ENCODE data around the gene SERPINE1. TPM values are rescaled to one million over a fixed set of nuclear protein-coding genes. Genes with fewer than 3 reads are reported as not detected.

Gene SERPINE1
- total and polyA plus RNA-seq, 2 of the 8 experiments (the other 6 are each of a cell fraction or from before 2014, with no cell fraction given) = 3.7 to 5.6 TPM

DNA sequence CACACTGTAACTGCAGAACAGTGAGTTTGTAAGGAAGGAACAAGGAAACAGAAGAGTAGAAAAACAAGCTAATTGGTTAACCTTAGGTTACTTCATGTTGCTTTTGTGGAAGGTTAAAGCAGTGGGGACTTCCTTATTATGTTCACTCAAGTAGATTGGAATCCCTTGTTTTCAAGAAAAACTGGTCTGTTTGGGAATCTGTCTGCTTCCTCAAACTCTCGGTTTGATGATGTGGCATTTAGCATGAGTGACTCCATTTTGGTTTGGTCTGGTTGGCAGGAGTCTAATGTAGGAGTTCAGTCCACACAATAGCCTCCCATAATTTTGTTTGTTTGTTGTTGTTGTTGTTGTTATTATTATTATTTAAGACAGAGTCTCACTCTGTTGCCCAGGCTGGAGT lies 45.5 kb upstream of the SERPINE1 start (continued):
- TF ChIP-seq SAP30 (IDR thresholded peaks at IDR 0.05; ENCODE audit: insufficient read depth, insufficient replicate concordance, low read length) (no peak), RFX5 (IDR thresholded peaks at IDR 0.05; ENCODE audit: borderline replicate concordance, low read depth, low read length) (no peak), EP300 (IDR thresholded peaks at IDR 0.05; ENCODE audit: borderline replicate concordance in 1 of 2, low read depth in 2 of 2, low read length in 2 of 2) (no peak), POLR2AphosphoS5 (IDR thresholded peaks at IDR 0.05; ENCODE audit: low read depth, low read length) (no peak), GTF2F1 (IDR thresholded peaks at IDR 0.05; ENCODE audit: borderline replicate concordance, low read depth, low read length) (no peak), POLR2A (IDR thresholded peaks at IDR 0.05; ENCODE audit: control extremely low read depth in 1 of 2, low read depth in 2 of 2, low read length in 2 of 2) (no peak)
- TF ChIP-seq, protein P1, sequence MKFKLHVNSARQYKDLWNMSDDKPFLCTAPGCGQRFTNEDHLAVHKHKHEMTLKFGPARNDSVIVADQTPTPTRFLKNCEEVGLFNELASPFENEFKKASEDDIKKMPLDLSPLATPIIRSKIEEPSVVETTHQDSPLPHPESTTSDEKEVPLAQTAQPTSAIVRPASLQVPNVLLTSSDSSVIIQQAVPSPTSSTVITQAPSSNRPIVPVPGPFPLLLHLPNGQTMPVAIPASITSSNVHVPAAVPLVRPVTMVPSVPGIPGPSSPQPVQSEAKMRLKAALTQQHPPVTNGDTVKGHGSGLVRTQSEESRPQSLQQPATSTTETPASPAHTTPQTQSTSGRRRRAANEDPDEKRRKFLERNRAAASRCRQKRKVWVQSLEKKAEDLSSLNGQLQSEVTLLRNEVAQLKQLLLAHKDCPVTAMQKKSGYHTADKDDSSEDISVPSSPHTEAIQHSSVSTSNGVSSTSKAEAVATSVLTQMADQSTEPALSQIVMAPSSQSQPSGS (IDR thresholded peaks at IDR 0.05; ENCODE audit: low read length) = no peak

Data from H1 (cell line).